ENCODE results near the gene CC2D2B. TPM values are rescaled to one million over a fixed set of nuclear protein-coding genes. Genes with fewer than 3 reads are reported as not detected.
"Not testable (repeated sequence)": the region's sequence is repeated elsewhere in the genome, so short reads cannot be mapped to it uniquely, and the experiment has no call there.

CC2D2B gene
- total RNA-seq, 4 donors from 2014 or later, result 0.15 to 2.5 (median 0.22) TPM; not detected in 1

GRCh38 chr10:95909561-95909960 lies 1.8 kb downstream of the CC2D2B start:
- H3K4me3 ChIP-seq, result no peak overlapping the region
- TF ChIP-seq CTCF (IDR thresholded peaks at IDR 0.05) (no peak), POLR2A (IDR thresholded peaks at IDR 0.05) (no peak)
- H3K9me3 ChIP-seq, result no peaks in the 10 kb centered on the region
- intact Hi-C loops (cut with DNase I), result no loop called here
- H3K27me3 ChIP-seq, result no peaks in the 10 kb centered on the region
- 92 to 96% methylated on average over 2 of the region's 2 CpGs for WGBS, 2 donors
- DNase-seq, result no peak
- H3K27ac ChIP-seq, result no peak overlapping the region
- peaks cover 0 to 3% (median 0%) of the 10 kb centered on the region in 3 donors for H3K36me3 ChIP-seq
- peaks cover 0 to 12% (median 0%) of the 10 kb centered on the region in 3 donors for H3K4me1 ChIP-seq

- H3K36me3 ChIP-seq; H3K4me3 ChIP-seq; DNase-seq; H3K27me3 ChIP-seq; H3K9me3 ChIP-seq; H3K27ac ChIP-seq; H3K4me1 ChIP-seq; intact Hi-C loops (cut with DNase I): not testable (repeated sequence)
Observed at GRCh38 chr10:95916039-95916438, 8.3 kb downstream of the CC2D2B start.

GRCh38 chr10:95920798-95921426 lies 13.1 kb downstream of the CC2D2B start:
- 78 to 86% methylated on average over 3 to 4 of the region's 6 CpGs for WGBS, 2 donors
- intact Hi-C loops (cut with DNase I), result no loop called here
- TF ChIP-seq POLR2A (IDR thresholded peaks at IDR 0.05) (no peak), CTCF (IDR thresholded peaks at IDR 0.05) (no peak)
- Histone ChIP-seq H3K27ac (no peak overlapping the region), H3K4me3 (no peak overlapping the region), H3K36me3 (no peaks in the 10 kb centered on the region), H3K27me3 (no peaks in the 10 kb centered on the region), H3K9me3 (no peaks in the 10 kb centered on the region), H3K4me1 (no peaks in the 10 kb centered on the region)
- DNase-seq, result no peak

- no peaks in the 10 kb centered on the region for H3K27me3 ChIP-seq
- no peak for TF ChIP-seq POLR2A (IDR thresholded peaks at IDR 0.05)
- TF ChIP-seq CTCF (IDR thresholded peaks at IDR 0.05), result no peak
- intact Hi-C loops (cut with DNase I), result no loop called here
- H3K9me3 ChIP-seq, result no peaks in the 10 kb centered on the region
- no peaks in the 10 kb centered on the region for H3K36me3 ChIP-seq
- WGBS, 2 donors, result 72 to 87% methylated on average over 3 of the region's 3 CpGs
- H3K4me1 ChIP-seq, result no peaks in the 10 kb centered on the region
- no peak overlapping the region for H3K4me3 ChIP-seq
- DNase-seq, result no peak
- H3K27ac ChIP-seq, result no peak overlapping the region
Observed at GRCh38 chr10:95925033-95925432, 17.3 kb downstream of the CC2D2B start.

GRCh38 chr10:95935429-95935828 lies 27.7 kb downstream of the CC2D2B start:
- intact Hi-C loops (cut with DNase I), result no loop called here
- TF ChIP-seq POLR2A (IDR thresholded peaks at IDR 0.05) (no peak), CTCF (IDR thresholded peaks at IDR 0.05) (no peak)

GRCh38 chr10:95941115-95941514 lies 33.3 kb downstream of the CC2D2B start:
- Histone ChIP-seq H3K4me1 (no peaks in the 10 kb centered on the region), H3K27me3 (no peaks in the 10 kb centered on the region), H3K9me3 (peaks cover 0 to 18% (median 0%) of the 10 kb centered on the region in 3 donors), H3K4me3 (no peak overlapping the region), H3K36me3 (no peaks in the 10 kb centered on the region), H3K27ac (no peak overlapping the region)
- TF ChIP-seq POLR2A (IDR thresholded peaks at IDR 0.05), result no peak
- TF ChIP-seq CTCF (IDR thresholded peaks at IDR 0.05), result no peak
- WGBS, 2 donors, result 63 to 77% methylated on average over 4 of the region's 4 CpGs
- intact Hi-C loops (cut with DNase I), result no loop called here
- DNase-seq, result no peak

More at GRCh38 chr10:95935429-95935828, 27.7 kb downstream of the CC2D2B start:
- H3K27ac ChIP-seq, result no peak overlapping the region
- no peak overlapping the region for H3K4me3 ChIP-seq
- H3K9me3 ChIP-seq, result peaks cover 0 to 11% (median 0%) of the 10 kb centered on the region in 3 donors
- WGBS, 2 donors, result 89 to 90% methylated on average over 2 of the region's 2 CpGs
- H3K27me3 ChIP-seq, result no peaks in the 10 kb centered on the region
- DNase-seq, result no peak
- H3K36me3 ChIP-seq, result peaks cover 0 to 7% (median 0%) of the 10 kb centered on the region in 3 donors
- no peaks in the 10 kb centered on the region for H3K4me1 ChIP-seq
